Progenitor cell of endocrine pancreas (in vitro differentiated cells): ENCODE measurements around the gene CGRRF1. TPM values are rescaled to one million over a fixed set of nuclear protein-coding genes. Genes with fewer than 3 reads are reported as not detected.

ENCODE experiments used
- DNase-seq: peaks from one replicate; pipeline ENCODE4 v3.0.0; 2021; ENCODE audit warnings: low spot score; ENCODE audit not compliant: unreplicated experiment
- H3K27ac Mint-ChIP-seq: 2 replicates; pipeline ENCODE4 v1.8.0; 2021; ENCODE audit warnings: mild to moderate bottlenecking, moderate library complexity, mixed read lengths
- H3K27me3 Mint-ChIP-seq: 2 replicates; pipeline ENCODE4 v1.8.0; 2021; ENCODE audit warnings: mixed read lengths
- H3K36me3 Mint-ChIP-seq: 2 replicates; pipeline ENCODE4 v1.8.0; 2022; ENCODE audit warnings: mixed read lengths; ENCODE audit not compliant: insufficient read depth
- H3K4me1 Mint-ChIP-seq: 2 replicates; pipeline ENCODE4 v1.8.0; 2021; ENCODE audit warnings: low read depth, mixed read lengths
- H3K4me3 Mint-ChIP-seq: 2 replicates; pipeline ENCODE4 v1.8.0; 2021; ENCODE audit warnings: low read depth, mild to moderate bottlenecking, moderate library complexity, mixed read lengths
- H3K9me3 Mint-ChIP-seq: 2 replicates; pipeline ENCODE4 v1.8.0; 2021; ENCODE audit warnings: low read depth, mixed read lengths
- CTCF ChIP-seq: fragments of 200-600 bp; sonication (generic); IDR thresholded peaks from one replicate; pipeline ENCODE4 v1.5.0; 2021; ENCODE audit warnings: antibody characterized with exemption, mild to moderate bottlenecking; ENCODE audit not compliant: unreplicated experiment
- total RNA-seq: library from RNA; stranded (reverse); gene quantifications from 2 replicates; pipeline ENCODE4 v1.2.1, GENCODE V29; 2021

The CGRRF1 gene
- total RNA-seq, 1 donor from 2014 or later = 19.3 TPM

- peak; percentile 25 for TF ChIP-seq CTCF
- peaks cover 27% of the 10 kb centered on the region for H3K27me3 Mint-ChIP-seq
- no peaks in the 10 kb centered on the region for H3K9me3 Mint-ChIP-seq
- no peaks in the 10 kb centered on the region for H3K36me3 Mint-ChIP-seq
- H3K4me1 Mint-ChIP-seq = peaks cover 14% of the 10 kb centered on the region
- H3K27ac Mint-ChIP-seq = peak overlapping the region; percentile 95
- peak; percentile 73 for DNase-seq
- peak overlapping the region; percentile 78 for H3K4me3 Mint-ChIP-seq
Measured at GRCh38 chr14:54564868-54565784, 55.4 kb downstream of the CGRRF1 start.

- H3K4me3 Mint-ChIP-seq = peak overlapping the region; percentile 78
- H3K27ac Mint-ChIP-seq = peak overlapping the region; percentile 95
- peaks cover 27% of the 10 kb centered on the region for H3K27me3 Mint-ChIP-seq
- TF ChIP-seq CTCF = no peak
- H3K4me1 Mint-ChIP-seq = peaks cover 14% of the 10 kb centered on the region
- peak; percentile 81 for DNase-seq
- H3K36me3 Mint-ChIP-seq = no peaks in the 10 kb centered on the region
- no peaks in the 10 kb centered on the region for H3K9me3 Mint-ChIP-seq
Measured at GRCh38 chr14:54565785-54566409, 56.2 kb downstream of the CGRRF1 start.

- peak within 1 kb of the TSS; percentile 95 for H3K27ac Mint-ChIP-seq
- H3K27me3 Mint-ChIP-seq = peaks cover 27% of the 10 kb centered on the region
- H3K4me3 Mint-ChIP-seq = peak within 1 kb of the TSS; percentile 89
- H3K4me1 Mint-ChIP-seq = peaks cover 14% of the 10 kb centered on the region
- H3K36me3 Mint-ChIP-seq = no peaks in the 10 kb centered on the region
- H3K9me3 Mint-ChIP-seq = no peaks in the 10 kb centered on the region
- peak; percentile 35 for TF ChIP-seq CTCF
- DNase-seq = peak; percentile 45
Measured at GRCh38 chr14:54566410-54567223, 56.9 kb downstream of the CGRRF1 start, which contains the start of gene SAMD4A. TSS of gene SAMD4A (plus strand) at chr14:54567128. CDS start at chr14:54567917, 789 bp downstream.

- Mint-ChIP-seq H3K27me3 (peaks cover 26% of the 10 kb centered on the region), H3K9me3 (peaks cover 3% of the 10 kb centered on the region), H3K27ac (peak overlapping the region; percentile 94), H3K4me1 (peaks cover 14% of the 10 kb centered on the region), H3K4me3 (peak overlapping the region; percentile 89), H3K36me3 (peaks cover 3% of the 10 kb centered on the region)
- peak; percentile 26 for DNase-seq
- no peak for TF ChIP-seq CTCF
Measured at GRCh38 chr14:54567224-54567638, 57.5 kb downstream of the CGRRF1 start.
